Central memory CD4-positive, alpha-beta T cell (primary cell): Measurements from ENCODE around the gene OR4C6.

Experiments used
- DNase-seq: peaks from one replicate; pipeline ENCODE4 v3.0.0; 2022
- total RNA-seq, 3 experiments: gene quantifications; one replicate each; lab custom pipeline; 2026; lab: John Stamatoyannopoulos, UW

The OR4C6 gene
- 0 reads per million in 3 experiments for total RNA-seq

GRCh38 chr11:55661901-55662300, at the start of gene OR4C6:
Gene OR4C6, plus strand, starts transcription at chr11:55662201. Its CDS starts 2,966 bp downstream, at chr11:55665167.
- no peak for DNase-seq

- no peak for DNase-seq
These were observed 37.5 kb upstream of the OR4C6 start for GRCh38 chr11:55624531-55624930.

- DNase-seq = no peak
These were observed 27.2 kb upstream of the OR4C6 start, which contains the start of gene OR4P4 for GRCh38 chr11:55634813-55635212. Gene OR4P4, plus strand, starts transcription at chr11:55635113.

- no peak for DNase-seq
These were observed 14.0 kb upstream of the OR4C6 start, which contains the start of gene OR4S2 for GRCh38 chr11:55648027-55648426. Gene OR4S2, plus strand, starts transcription at chr11:55648327. Its CDS starts 2,577 bp downstream, at chr11:55650904.

DNA sequence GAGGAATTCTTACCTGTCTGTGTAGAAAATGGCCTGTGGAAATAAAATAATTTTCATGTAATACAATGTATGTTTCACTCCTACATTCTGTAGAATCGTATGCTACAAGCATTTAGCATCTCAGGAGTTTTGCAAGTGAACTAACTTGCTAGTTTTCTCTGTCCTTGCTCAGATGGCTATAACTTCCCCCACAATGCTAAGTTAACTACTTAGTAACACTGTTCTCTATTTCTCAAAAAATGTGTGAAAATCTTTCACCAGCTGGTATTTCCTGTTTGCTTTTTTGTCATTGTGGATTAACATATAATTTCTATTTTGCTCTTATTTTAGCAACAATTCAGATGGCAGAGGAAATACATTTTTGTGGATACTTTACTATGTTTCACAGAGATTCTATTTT, 9.4 kb upstream of the OR4C6 start:
- DNase-seq = no peak

GRCh38 chr11:55655096-55655495, 6.9 kb upstream of the OR4C6 start:
- no peak for DNase-seq

GRCh38 chr11:55658031-55658573, 3.9 kb upstream of the OR4C6 start:
- DNase-seq = no peak

DNA sequence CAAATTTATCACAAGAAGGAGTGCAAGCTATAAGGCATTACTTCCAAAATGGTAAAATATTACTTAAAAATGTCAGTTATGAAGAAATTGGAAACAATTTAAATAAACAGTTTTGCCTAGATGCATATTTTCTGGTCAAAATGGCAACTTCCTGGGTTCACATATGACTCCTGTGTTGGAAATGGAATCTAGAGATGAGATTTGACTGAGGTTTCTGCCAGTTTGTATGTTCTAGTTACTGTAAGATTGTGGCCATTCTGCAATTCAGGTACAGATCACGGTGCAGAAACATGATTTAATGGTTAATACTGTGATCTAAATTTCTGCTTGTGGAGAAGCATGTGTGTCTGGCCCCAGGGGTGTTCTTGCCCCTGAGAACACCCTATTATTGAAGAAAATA, 3.4 kb upstream of the OR4C6 start:
- no peak for DNase-seq

DNA sequence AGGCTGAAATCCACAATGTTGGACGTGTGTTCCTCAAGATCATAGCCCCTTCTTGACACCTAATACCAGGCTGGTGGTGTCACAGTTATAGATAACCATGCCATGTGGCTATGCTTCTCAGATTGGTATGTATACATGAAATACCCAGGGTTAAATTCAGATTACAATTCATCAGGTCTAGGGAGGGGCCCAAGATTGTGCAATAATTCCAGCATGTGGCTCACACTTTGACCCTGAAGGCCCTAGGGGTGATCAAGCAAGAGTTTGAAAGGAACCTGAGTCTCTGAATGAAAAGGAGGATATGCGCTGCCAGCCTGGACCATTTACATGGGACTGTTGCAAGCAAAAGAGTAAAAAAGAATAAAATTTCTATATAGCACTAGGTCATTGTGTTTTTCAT, 7.4 kb downstream of the OR4C6 start:
- no peak for DNase-seq

DNA sequence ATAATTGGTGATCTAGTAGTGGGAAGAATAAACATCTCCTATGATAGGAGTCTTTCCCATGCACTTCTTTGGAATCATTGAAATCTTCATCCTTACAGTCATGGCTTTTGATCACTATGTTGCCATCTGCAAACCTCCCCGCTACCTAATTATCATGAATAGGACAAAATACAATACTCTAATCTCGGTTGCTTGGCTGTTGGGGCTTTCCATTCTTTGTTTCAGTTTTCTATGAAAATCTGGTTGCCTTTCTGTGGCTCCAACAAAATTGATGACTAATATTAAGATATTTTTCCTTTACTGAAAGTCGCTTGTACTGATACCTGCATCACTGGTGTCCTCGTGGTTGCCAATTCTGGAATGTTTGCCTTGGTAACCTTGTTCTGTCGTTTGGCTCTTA, 11.9 kb downstream of the OR4C6 start:
- DNase-seq = no peak

DNA sequence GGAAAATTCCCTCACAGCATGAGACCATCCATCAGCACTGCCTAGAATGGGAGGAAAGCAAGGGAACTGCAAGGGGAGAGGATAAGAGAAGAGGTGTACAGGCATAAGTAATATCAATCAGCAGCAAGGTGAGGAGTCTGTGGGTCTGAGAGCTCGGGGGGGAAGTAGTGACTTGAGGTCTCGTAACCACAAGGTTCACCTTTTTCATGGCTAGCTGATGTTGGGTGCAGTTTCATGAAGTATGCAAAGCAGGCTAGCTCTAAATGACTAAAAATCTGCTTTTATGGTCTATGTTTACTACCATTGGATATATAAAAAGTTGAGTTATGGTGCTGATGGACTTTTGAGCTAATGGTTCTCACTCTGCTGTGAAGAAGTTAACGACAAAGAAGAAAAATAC, 35.8 kb downstream of the OR4C6 start:
- DNase-seq = no peak

- DNase-seq = no peak
These were observed 39.4 kb downstream of the OR4C6 start for GRCh38 chr11:55701429-55701828.

DNA sequence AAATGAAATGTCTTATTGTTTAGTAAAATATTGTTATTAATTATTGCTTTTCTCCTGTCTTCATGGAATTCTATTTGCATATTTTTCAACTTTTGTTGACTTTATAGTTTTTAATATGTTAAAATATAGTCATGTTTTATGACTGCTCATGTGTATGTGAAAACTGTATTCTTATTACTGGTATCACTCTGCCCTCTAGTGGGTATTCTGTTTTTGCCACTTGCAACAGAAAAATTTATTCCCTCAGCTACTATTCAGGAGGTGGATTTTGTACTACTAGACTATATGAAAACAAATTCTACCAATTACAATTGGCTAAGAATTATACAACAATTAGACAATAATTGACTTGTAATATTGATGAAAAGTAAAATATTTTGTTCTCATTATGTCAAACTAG, 45.0 kb downstream of the OR4C6 start:
- DNase-seq = no peak

DNA sequence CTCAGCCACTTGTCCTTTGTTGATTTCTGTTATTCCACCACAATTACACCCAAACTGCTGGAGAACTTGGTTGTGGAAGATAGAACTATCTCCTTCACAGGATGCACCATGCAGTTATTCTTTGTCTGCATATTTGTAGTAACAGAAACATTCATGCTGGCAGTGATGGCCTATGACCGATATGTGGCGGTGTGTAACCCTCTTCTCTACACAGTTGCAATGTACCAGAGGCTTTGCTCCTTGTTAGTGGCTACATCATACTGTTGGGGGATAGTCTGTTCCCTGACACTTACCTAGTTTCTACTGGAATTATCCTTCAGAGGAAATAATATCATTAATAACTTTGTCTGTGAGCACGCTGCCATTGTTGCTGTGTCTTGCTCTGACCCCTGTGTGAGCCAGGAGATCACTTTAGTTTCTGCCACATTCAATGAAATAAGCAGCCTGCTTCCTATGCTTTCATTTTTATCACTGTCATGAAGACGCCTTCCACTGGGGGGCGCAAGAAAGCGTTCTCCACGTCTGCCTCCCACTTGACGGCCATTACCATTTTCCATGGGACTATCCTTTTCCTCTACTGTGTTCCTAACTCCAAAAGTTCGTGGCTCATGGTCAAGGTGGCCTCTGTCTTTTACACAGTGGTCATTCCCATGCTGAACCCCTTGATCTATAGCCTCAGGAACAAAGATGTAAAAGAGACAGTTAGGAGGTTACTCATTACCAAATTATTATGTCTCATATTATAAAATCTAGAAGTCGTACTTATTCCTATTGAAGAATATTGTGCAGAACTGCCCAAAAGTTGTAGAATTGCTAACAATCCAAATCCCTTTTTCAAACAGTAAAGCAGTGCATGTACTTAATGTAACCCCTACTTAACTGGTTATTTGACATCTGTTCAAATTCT, 53.2 kb downstream of the OR4C6 start:
- DNase-seq = no peak
